Calu3 (cell line): Measurements from ENCODE around the gene GGPS1. TPM values are rescaled to one million over a fixed set of nuclear protein-coding genes. Genes with fewer than 3 reads are reported as not detected.

Experiments used
- BruUV-seq: library from RNA; stranded (reverse); fragments of 400-500 nt; replicated peaks from 2 replicates; lab custom pipeline; 2021; lab: Mats Ljungman, UMichigan
- CTCF ChIA-PET: fragments of 300-600 bp; sonication (Branson Sonifier 250); formaldehyde crosslinking; loops from one replicate; lab custom pipeline; 2022; ENCODE audit warnings: antibody characterized with exemption; lab: Charles Lee
- DNase-seq: peaks from one replicate; pipeline ENCODE4 v3.0.0; 2022
- H3K27ac Mint-ChIP-seq: one replicate; pipeline ENCODE4 v1.8.0; 2022; ENCODE audit warnings: mixed read lengths; ENCODE audit not compliant: unreplicated experiment
- H3K27me3 Mint-ChIP-seq: one replicate; pipeline ENCODE4 v1.8.0; 2022; ENCODE audit warnings: mixed read lengths; ENCODE audit not compliant: unreplicated experiment
- H3K36me3 Mint-ChIP-seq: one replicate; pipeline ENCODE4 v1.8.0; 2022; ENCODE audit warnings: mild to moderate bottlenecking, moderate library complexity, mixed read lengths; ENCODE audit not compliant: insufficient read depth, unreplicated experiment
- H3K4me1 Mint-ChIP-seq: one replicate; pipeline ENCODE4 v1.8.0; 2022; ENCODE audit warnings: mild to moderate bottlenecking, low read depth, mixed read lengths; ENCODE audit not compliant: unreplicated experiment
- H3K4me3 Mint-ChIP-seq: one replicate; pipeline ENCODE4 v1.8.0; 2022; ENCODE audit warnings: mild to moderate bottlenecking, low read depth, moderate library complexity, mixed read lengths; ENCODE audit not compliant: unreplicated experiment
- H3K9me3 Mint-ChIP-seq: one replicate; pipeline ENCODE4 v1.8.0; 2022; ENCODE audit warnings: low read depth, mixed read lengths; ENCODE audit not compliant: unreplicated experiment
- intact Hi-C: fragments of 100-400 bp; cut with micrococcal nuclease; formaldehyde crosslinking; loops from one replicate; pipeline ENCODE4 v1.10.0; 2022; ENCODE audit not compliant: unreplicated experiment
- total RNA-seq: library from RNA; stranded (reverse); gene quantifications from 2 replicates; pipeline ENCODE4 v1.2.3, GENCODE V29; 2022
- TF ChIP-seq, protein P1 (sequence below): fragments of 200-600 bp; IDR thresholded peaks from one replicate; pipeline ENCODE4 v1.8.0; 2022; ENCODE audit warnings: antibody characterized with exemption; ENCODE audit not compliant: unreplicated experiment

Gene GGPS1
- total RNA-seq, 1 experiment from 2014 or later, result 40.5 TPM

DNA sequence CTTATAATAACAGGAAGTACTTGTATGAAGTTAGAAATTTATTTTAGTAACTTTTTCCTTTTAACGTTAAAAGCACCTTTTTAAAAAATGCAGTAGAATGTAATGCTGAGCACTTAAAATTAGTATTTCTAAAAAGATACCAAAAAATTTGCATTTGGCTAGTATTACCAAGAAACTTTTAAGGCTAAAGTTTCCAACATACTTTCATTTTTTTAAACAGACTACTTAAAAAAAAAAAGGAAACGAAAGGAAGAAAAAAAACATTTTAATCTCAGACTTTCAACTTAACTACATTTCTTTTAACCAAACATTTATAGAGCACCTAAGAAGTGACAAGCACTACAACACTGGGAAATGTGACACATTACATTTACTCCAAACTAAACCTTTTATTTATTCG, 3.2 kb upstream of the GGPS1 start:
- no peaks in the 10 kb centered on the region for H3K27me3 Mint-ChIP-seq
- H3K36me3 Mint-ChIP-seq, result peaks cover 15% of the 10 kb centered on the region
- no TSS peak for BruUV-seq
- CTCF ChIA-PET, result no interaction called here
- TF ChIP-seq, protein P1, sequence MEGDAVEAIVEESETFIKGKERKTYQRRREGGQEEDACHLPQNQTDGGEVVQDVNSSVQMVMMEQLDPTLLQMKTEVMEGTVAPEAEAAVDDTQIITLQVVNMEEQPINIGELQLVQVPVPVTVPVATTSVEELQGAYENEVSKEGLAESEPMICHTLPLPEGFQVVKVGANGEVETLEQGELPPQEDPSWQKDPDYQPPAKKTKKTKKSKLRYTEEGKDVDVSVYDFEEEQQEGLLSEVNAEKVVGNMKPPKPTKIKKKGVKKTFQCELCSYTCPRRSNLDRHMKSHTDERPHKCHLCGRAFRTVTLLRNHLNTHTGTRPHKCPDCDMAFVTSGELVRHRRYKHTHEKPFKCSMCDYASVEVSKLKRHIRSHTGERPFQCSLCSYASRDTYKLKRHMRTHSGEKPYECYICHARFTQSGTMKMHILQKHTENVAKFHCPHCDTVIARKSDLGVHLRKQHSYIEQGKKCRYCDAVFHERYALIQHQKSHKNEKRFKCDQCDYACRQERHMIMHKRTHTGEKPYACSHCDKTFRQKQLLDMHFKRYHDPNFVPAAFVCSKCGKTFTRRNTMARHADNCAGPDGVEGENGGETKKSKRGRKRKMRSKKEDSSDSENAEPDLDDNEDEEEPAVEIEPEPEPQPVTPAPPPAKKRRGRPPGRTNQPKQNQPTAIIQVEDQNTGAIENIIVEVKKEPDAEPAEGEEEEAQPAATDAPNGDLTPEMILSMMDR, result no peak
- no peak overlapping the region for H3K27ac Mint-ChIP-seq
- intact Hi-C loops, result loop anchor here (5.0 kb wide), 1 partner anchor 177 kb away; the partner anchor contains the start of gene B3GALNT2
- no peaks in the 10 kb centered on the region for H3K9me3 Mint-ChIP-seq
- peaks cover 28% of the 10 kb centered on the region for H3K4me1 Mint-ChIP-seq
- no peak for DNase-seq
- H3K4me3 Mint-ChIP-seq, result no peak overlapping the region

GRCh38 chr1:235325854-235326253, 2.5 kb upstream of the GGPS1 start:
- no peak for DNase-seq
- peaks cover 8% of the 10 kb centered on the region for H3K36me3 Mint-ChIP-seq
- no peak overlapping the region for H3K27ac Mint-ChIP-seq
- peaks cover 22% of the 10 kb centered on the region for H3K4me1 Mint-ChIP-seq
- no peaks in the 10 kb centered on the region for H3K27me3 Mint-ChIP-seq
- TSS peak; percentile 56 for BruUV-seq
- CTCF ChIA-PET, result interaction anchor here (0.5 to 0.6 kb wide), 3 partner anchors 11 to 467 kb away, joined by 3 read pairs; no protein-coding TSS in a partner anchor
- intact Hi-C loops, result loop anchor here (5.0 kb wide), 1 partner anchor 176 kb away; the partner anchor contains the start of gene B3GALNT2
- no peak overlapping the region for H3K4me3 Mint-ChIP-seq
- TF ChIP-seq, protein P1, result no peak
- no peaks in the 10 kb centered on the region for H3K9me3 Mint-ChIP-seq

DNA sequence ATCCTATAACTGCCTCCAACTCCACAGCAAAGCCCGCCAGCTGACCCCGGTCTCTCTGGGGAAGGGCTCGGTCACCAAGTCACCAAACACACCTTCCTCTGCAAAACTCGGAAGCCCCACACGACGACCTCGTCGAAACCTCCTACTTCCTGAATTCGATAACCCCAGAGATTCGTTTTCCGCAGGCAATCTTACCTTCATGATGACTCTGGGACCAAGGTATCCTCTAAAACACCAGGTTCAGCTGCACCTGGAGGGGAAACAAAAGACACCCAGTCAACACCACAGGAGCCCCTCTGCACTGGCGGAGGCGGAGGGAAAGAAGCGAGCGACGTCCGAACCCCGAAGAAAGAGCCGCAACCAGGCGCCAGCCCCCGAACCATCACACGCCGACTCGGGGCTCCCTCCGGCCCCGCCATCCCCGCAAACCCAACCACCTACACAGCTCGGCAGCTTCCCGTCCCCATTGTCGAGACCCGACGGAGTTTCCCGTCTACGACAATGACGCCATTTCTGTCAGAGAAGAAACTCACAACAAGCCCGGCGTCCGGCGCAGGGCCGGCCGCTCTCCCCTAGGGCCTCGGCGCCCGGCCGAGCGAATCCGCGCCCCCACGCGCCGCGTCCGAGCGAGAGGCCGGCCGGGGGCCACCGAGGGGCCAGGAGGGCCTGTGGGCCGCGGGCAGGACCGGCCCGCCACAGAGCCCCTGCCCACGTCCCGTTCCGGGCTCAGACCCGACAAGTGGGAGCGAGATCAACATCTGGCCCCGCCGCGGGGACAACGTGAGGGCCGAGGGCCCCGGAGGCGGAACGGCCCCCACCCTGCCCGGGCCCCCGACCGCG, 1.4 kb upstream of the GGPS1 start:
- CTCF ChIA-PET, result no interaction called here
- DNase-seq, result peak; percentile 35
- H3K4me3 Mint-ChIP-seq, result no peak overlapping the region
- TF ChIP-seq, protein P1, result no peak
- no peaks in the 10 kb centered on the region for H3K27me3 Mint-ChIP-seq
- H3K9me3 Mint-ChIP-seq, result no peaks in the 10 kb centered on the region
- intact Hi-C loops, result loop anchor here (5.0 kb wide), 1 partner anchor 175 kb away; the partner anchor contains the start of gene B3GALNT2
- no TSS peak for BruUV-seq
- no peak overlapping the region for H3K27ac Mint-ChIP-seq
- H3K36me3 Mint-ChIP-seq, result peaks cover 5% of the 10 kb centered on the region
- peaks cover 23% of the 10 kb centered on the region for H3K4me1 Mint-ChIP-seq

DNA sequence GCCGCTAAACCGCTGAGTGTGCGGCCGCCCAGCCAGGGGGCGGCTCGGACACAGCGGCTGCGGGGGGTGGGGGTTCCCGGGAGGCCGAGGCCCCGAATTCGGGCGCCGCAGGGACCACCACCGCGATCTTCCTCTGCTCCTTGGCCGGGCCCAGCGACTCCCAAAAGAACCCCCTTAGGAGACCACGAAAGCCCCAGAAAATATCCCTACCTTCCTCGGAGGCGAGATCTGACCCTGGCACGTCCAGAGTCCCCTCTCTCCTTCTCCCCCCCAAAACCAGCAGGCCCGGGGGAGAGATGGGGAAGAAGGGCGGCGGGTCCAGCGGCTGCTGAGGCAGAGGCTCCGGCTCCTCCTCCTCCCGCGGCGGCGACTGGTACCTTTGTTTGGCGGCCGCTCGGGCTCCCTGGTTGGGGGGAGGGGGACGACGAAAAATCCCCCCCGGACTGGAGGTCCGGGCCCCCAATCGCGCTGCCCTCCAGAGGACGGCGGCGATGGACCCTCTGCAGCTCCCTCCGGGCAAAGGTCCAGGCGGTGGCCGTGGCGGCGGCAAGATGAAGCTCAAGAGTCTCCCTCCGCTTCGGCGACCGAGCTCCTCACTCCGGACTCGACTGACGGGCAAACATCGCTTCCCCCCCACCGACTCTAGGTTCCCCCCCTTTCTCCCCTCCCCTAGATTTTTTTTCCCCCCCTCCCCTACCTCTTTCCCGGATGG, 655 bp upstream of the GGPS1 start, which contains the start of gene ARID4B:
TSS of gene ARID4B (minus strand) at position 621 of the 712 bp plus-strand sequence. CDS start 1,260 bp downstream, outside the sequence.
- peaks cover 17% of the 10 kb centered on the region for H3K4me1 Mint-ChIP-seq
- no peaks in the 10 kb centered on the region for H3K36me3 Mint-ChIP-seq
- H3K27me3 Mint-ChIP-seq, result no peaks in the 10 kb centered on the region
- CTCF ChIA-PET, result interaction anchor here (0.6 to 1.8 kb wide), 10 partner anchors 12 to 970 kb away, joined by 3 to 7 read pairs (median 4); no protein-coding TSS in a partner anchor
- DNase-seq, result no peak
- intact Hi-C loops, result loop anchor here (1.0 to 5.0 kb wide), 4 partner anchors 39 to 175 kb away; partner anchors contain the start of genes B3GALNT2 and TBCE
- no peaks in the 10 kb centered on the region for H3K9me3 Mint-ChIP-seq
- H3K4me3 Mint-ChIP-seq, result no peak within 1 kb of the TSS
- no peak within 1 kb of the TSS for H3K27ac Mint-ChIP-seq
- BruUV-seq, result TSS peak; percentile 5
- TF ChIP-seq, protein P1, result no peak
